Amygdala (tissue), 56 donors: ENCODE measurements around the gene ALK.

Experiments
- DNase-seq, 56 donors: peaks; one replicate each; lab custom pipeline; 2025; lab: John Stamatoyannopoulos, UW

Gene ALK

GRCh38 chr2:29617351-29617750, 304.0 kb downstream of the ALK start:
- no peak for DNase-seq

GRCh38 chr2:29616569-29616968, 304.8 kb downstream of the ALK start:
- DNase-seq: no peak

GRCh38 chr2:29615841-29616240, 305.5 kb downstream of the ALK start:
- no peak for DNase-seq

GRCh38 chr2:29615183-29615582, 306.2 kb downstream of the ALK start:
- DNase-seq: no peak

GRCh38 chr2:29614295-29614830, 307.0 kb downstream of the ALK start:
- DNase-seq: no peak

GRCh38 chr2:29613792-29614266, 307.6 kb downstream of the ALK start:
- DNase-seq: no peak

- DNase-seq: no peak
Observed at GRCh38 chr2:29613067-29613466, 308.3 kb downstream of the ALK start.

- DNase-seq: no peak
Observed at GRCh38 chr2:29612568-29612967, 308.8 kb downstream of the ALK start.

- DNase-seq: no peak
Observed at GRCh38 chr2:29611850-29612249, 309.5 kb downstream of the ALK start.

GRCh38 chr2:29611261-29611660, 310.1 kb downstream of the ALK start:
- DNase-seq: no peak

- no peak for DNase-seq
Observed at GRCh38 chr2:29610569-29610968, 310.8 kb downstream of the ALK start.

GRCh38 chr2:29607038-29607420, 314.4 kb downstream of the ALK start:
- no peak for DNase-seq

GRCh38 chr2:29606104-29607037, 315.0 kb downstream of the ALK start:
- DNase-seq: no peak

GRCh38 chr2:29603341-29603740, 318.0 kb downstream of the ALK start:
- no peak for DNase-seq

- no peak for DNase-seq
Observed at GRCh38 chr2:29601872-29602271, 319.5 kb downstream of the ALK start.

GRCh38 chr2:29601321-29601720, 320.1 kb downstream of the ALK start:
- no peak for DNase-seq

GRCh38 chr2:29599946-29600345, 321.4 kb downstream of the ALK start:
- DNase-seq: no peak

- no peak for DNase-seq
Observed at GRCh38 chr2:29598978-29599377, 322.4 kb downstream of the ALK start.

- no peak for DNase-seq
Observed at GRCh38 chr2:29597035-29597434, 324.4 kb downstream of the ALK start.

- DNase-seq: no peak
Observed at GRCh38 chr2:29596584-29596983, 324.8 kb downstream of the ALK start.

GRCh38 chr2:29591600-29591999, 329.8 kb downstream of the ALK start:
- no peak for DNase-seq

- no peak for DNase-seq
Observed at GRCh38 chr2:29590211-29590610, 331.2 kb downstream of the ALK start.
